ENCODE results near the gene WSB1. TPM values are rescaled to one million over a fixed set of nuclear protein-coding genes. Genes with fewer than 3 reads are reported as not detected.

The WSB1 gene
- total and polyA plus RNA-seq, 9 of the 15 experiments (the other 6 are each of a cell fraction or from before 2014, with no cell fraction given), result 22.8 to 229 (median 81.1) TPM

GRCh38 chr17:27326051-27326450 is 32.1 kb downstream of the WSB1 start:
- FAIRE-seq (no peak), DNase-seq (ENCODE audit: extremely low read depth in 1 of 4, low spot score in 3 of 4) (no peak), ATAC-seq (no peak)
- Histone ChIP-seq H3K4me3 (no peak overlapping the region), H3K9me1 (ENCODE audit: control insufficient read depth, insufficient read depth, low read length) (no peaks in the 10 kb centered on the region), H3K36me3 (ENCODE audit: control insufficient read depth, insufficient read depth, low read length) (no peaks in the 10 kb centered on the region; the same call in 2 of the 3 replicates), H3K9ac (ENCODE audit: insufficient read depth in 1 of 2, low read depth in 2 of 2, low read length in 2 of 2) (no peak overlapping the region), H3K9me3 (replicated peaks; ENCODE audit: control insufficient read depth, insufficient read depth, low read depth, low read length) (no peaks in the 10 kb centered on the region), H3K79me2 (ENCODE audit: control insufficient read depth, insufficient read depth, low read length) (no peaks in the 10 kb centered on the region), H3K4me2 (ENCODE audit: insufficient read depth, low read length) (no peak overlapping the region), H3K27me3 (ENCODE audit: control insufficient read depth in 2 of 2, insufficient read depth in 2 of 2, low read length in 2 of 2) (no peaks in the 10 kb centered on the region), H3K4me1 (replicated peaks in 1 of 2; ENCODE audit: control insufficient read depth in 2 of 2, insufficient read depth in 2 of 2, low read length in 2 of 2) (peaks cover 4 to 13% of the 10 kb centered on the region in 2 experiments; a peak in 4 of 5 replicates), H2AFZ (ENCODE audit: low read depth, low read length) (no peak overlapping the region), H4K20me1 (replicated peaks; ENCODE audit: control insufficient read depth, insufficient read depth, low read length) (no peaks in the 10 kb centered on the region), H3K27ac (ENCODE audit: extremely low read depth, low read depth, low read length) (no peak overlapping the region)
- 27% methylated on average over 2 of the region's 2 CpGs for WGBS (ENCODE audit: insufficient coverage, low coverage, missing lambda C conversion rate)
- intact Hi-C loops (cut with micrococcal nuclease), result no loop called here
- POLR2A ChIA-PET, result interaction anchor here (0.7 to 1.6 kb wide), 4 partner anchors 9 to 316 kb away, joined by 3 to 4 read pairs (median 3); no protein-coding TSS in a partner anchor
- no TSS peak for BruUV-seq (replicated peaks)
- CTCF ChIA-PET (ENCODE audit: low intra/inter-chr PET ratio), result no interaction called here
- in situ Hi-C loops (cut with MboI), result no loop called here
- TF ChIP-seq NR2C2 (CRISPR knock-in tag; IDR thresholded peaks at IDR 0.05), result no peak
- TF ChIP-seq NR2C2 (tag; IDR thresholded peaks at IDR 0.05), result no peak
- TF ChIP-seq SETDB1 (IDR thresholded peaks at IDR 0.05; ENCODE audit: low read length), result no peak
- TF ChIP-seq RNF219 (CRISPR knock-in tag; IDR thresholded peaks at IDR 0.05), result no peak
- TF ChIP-seq NCOA6 (IDR thresholded peaks at IDR 0.05), result no peak
- TF ChIP-seq ARNT (IDR thresholded peaks at IDR 0.05), result no peak
- no peak for TF ChIP-seq NFIC (IDR thresholded peaks at IDR 0.05)
- TF ChIP-seq TEAD1 (CRISPR knock-in tag; IDR thresholded peaks at IDR 0.05), result no peak
- TF ChIP-seq ETV6 (IDR thresholded peaks at IDR 0.05; ENCODE audit: borderline replicate concordance in 1 of 2, low read depth in 2 of 2, low read length in 1 of 2), result no peak
- TF ChIP-seq ETV6 (CRISPR knock-in tag; IDR thresholded peaks at IDR 0.05; ENCODE audit: borderline replicate concordance), result no peak
